ENCODE data around the gene CLEC4G.
"Not testable (repeated sequence)": the region's sequence is repeated elsewhere in the genome, so short reads cannot be mapped to it uniquely, and the experiment has no call there.

CLEC4G gene

GRCh38 chr19:7732045-7732444 lies at the start of gene CLEC4G:
CLEC4G (minus strand) TSS chr19:7732110; CDS start chr19:7732102, 8 bp downstream.
- Mint-ChIP-seq H3K27me3 (peaks cover 13 to 25% of the 10 kb centered on the region in 2 donors), H3K4me3 (peak within 1 kb of the TSS; percentile 52 to 54), H3K4me1 (peaks cover 28 to 57% of the 10 kb centered on the region in 2 donors), H3K9me3 (peaks cover 4 to 5% of the 10 kb centered on the region in 2 donors), H3K27ac (no peak within 1 kb of the TSS), H3K36me3 (peaks cover 14 to 19% of the 10 kb centered on the region in 2 donors)
- DNase-seq, result no peak
- no peak for ATAC-seq (replicated peaks)

GRCh38 chr19:7781157-7781556 lies 49.2 kb upstream of the CLEC4G start:
- peaks cover 13 to 15% of the 10 kb centered on the region in 2 donors for H3K27me3 Mint-ChIP-seq
- H3K9me3 Mint-ChIP-seq, result peaks cover 0 to 5% of the 10 kb centered on the region in 2 donors
- H3K27ac Mint-ChIP-seq, result no peak overlapping the region
- H3K36me3 Mint-ChIP-seq, result peaks cover 0 to 4% of the 10 kb centered on the region in 2 donors
- H3K4me1 Mint-ChIP-seq, result peaks cover 7 to 21% of the 10 kb centered on the region in 2 donors
- DNase-seq (no peak), ATAC-seq (replicated peaks) (no peak)
- H3K4me3 Mint-ChIP-seq, result no peak overlapping the region

- Mint-ChIP-seq H3K9me3 (peaks cover 0 to under 1% of the 10 kb centered on the region in 2 donors), H3K4me1 (peaks cover 7 to 21% of the 10 kb centered on the region in 2 donors), H3K27ac (no peak overlapping the region), H3K4me3 (no peak overlapping the region), H3K27me3 (peaks cover 10 to 13% of the 10 kb centered on the region in 2 donors), H3K36me3 (no peaks in the 10 kb centered on the region)
- ATAC-seq (replicated peaks) (no peak), DNase-seq (no peak)
Measured at GRCh38 chr19:7779631-7780486, 47.9 kb upstream of the CLEC4G start.

- Mint-ChIP-seq H3K36me3 (no peaks in the 10 kb centered on the region), H3K4me3 (no peak overlapping the region), H3K27ac (peak overlapping the region; percentile 81), H3K4me1 (peaks cover 9 to 19% of the 10 kb centered on the region in 2 donors), H3K27me3 (peaks cover 0 to 4% of the 10 kb centered on the region in 2 donors), H3K9me3 (no peaks in the 10 kb centered on the region)
- peak; percentile 74 to 75 for ATAC-seq (replicated peaks)
- no peak for DNase-seq
Measured at GRCh38 chr19:7778081-7778480, 46.2 kb upstream of the CLEC4G start.

GRCh38 chr19:7775761-7776160 lies 43.9 kb upstream of the CLEC4G start:
- no peaks in the 10 kb centered on the region for H3K27me3 Mint-ChIP-seq
- H3K27ac Mint-ChIP-seq, result no peak overlapping the region

GRCh38 chr19:7773841-7774240 lies 41.9 kb upstream of the CLEC4G start:
- Mint-ChIP-seq H3K9me3 (no peaks in the 10 kb centered on the region), H3K4me3 (no peak overlapping the region), H3K27me3 (peaks cover 7 to 8% of the 10 kb centered on the region in 2 donors), H3K27ac (no peak overlapping the region), H3K36me3 (peaks cover 0 to 3% of the 10 kb centered on the region in 2 donors), H3K4me1 (peaks cover 23 to 33% of the 10 kb centered on the region in 2 donors)
- DNase-seq (no peak), ATAC-seq (replicated peaks) (no peak)

More at GRCh38 chr19:7775761-7776160, 43.9 kb upstream of the CLEC4G start:
- H3K36me3 Mint-ChIP-seq, result no peaks in the 10 kb centered on the region
- peaks cover 23 to 38% of the 10 kb centered on the region in 2 donors for H3K4me1 Mint-ChIP-seq
- DNase-seq, result no peak
- H3K9me3 Mint-ChIP-seq, result no peaks in the 10 kb centered on the region
- no peak for ATAC-seq (replicated peaks)
- no peak overlapping the region for H3K4me3 Mint-ChIP-seq

- peaks cover 0 to 3% of the 10 kb centered on the region in 2 donors for H3K36me3 Mint-ChIP-seq
- peak overlapping the region in 1 of 2 donors; percentile 18 for H3K4me3 Mint-ChIP-seq
- peak; percentile 94 to 97 for ATAC-seq (replicated peaks)
- no peaks in the 10 kb centered on the region for H3K9me3 Mint-ChIP-seq
- peaks cover 7 to 8% of the 10 kb centered on the region in 2 donors for H3K27me3 Mint-ChIP-seq
- peaks cover 18 to 26% of the 10 kb centered on the region in 2 donors for H3K4me1 Mint-ChIP-seq
- H3K27ac Mint-ChIP-seq, result peak overlapping the region; percentile 83
- no peak for DNase-seq
Measured at GRCh38 chr19:7772752-7773291, 40.9 kb upstream of the CLEC4G start.

GRCh38 chr19:7771072-7771471 lies 39.2 kb upstream of the CLEC4G start:
- Mint-ChIP-seq H3K27me3 (peaks cover 8 to 13% of the 10 kb centered on the region in 2 donors), H3K4me1 (peaks cover 20 to 23% of the 10 kb centered on the region in 2 donors), H3K9me3 (no peaks in the 10 kb centered on the region), H3K27ac (no peak overlapping the region), H3K36me3 (peaks cover 0 to 6% of the 10 kb centered on the region in 2 donors), H3K4me3 (no peak overlapping the region)
- DNase-seq (no peak), ATAC-seq (replicated peaks) (no peak)

- peaks cover 13% of the 10 kb centered on the region in 2 donors for H3K27me3 Mint-ChIP-seq
- no peaks in the 10 kb centered on the region for H3K9me3 Mint-ChIP-seq
- peaks cover 0 to 6% of the 10 kb centered on the region in 2 donors for H3K36me3 Mint-ChIP-seq
- H3K27ac Mint-ChIP-seq, result peak overlapping the region; percentile 33
- peaks cover 21 to 32% of the 10 kb centered on the region in 2 donors for H3K4me1 Mint-ChIP-seq
- no peak for ATAC-seq (replicated peaks)
- no peak overlapping the region for H3K4me3 Mint-ChIP-seq
- no peak for DNase-seq
Measured at GRCh38 chr19:7769171-7769570, 37.3 kb upstream of the CLEC4G start.

- H3K27me3 Mint-ChIP-seq, result peaks cover 19 to 23% of the 10 kb centered on the region in 2 donors
- DNase-seq (no peak), ATAC-seq (replicated peaks) (no peak)
- H3K4me1 Mint-ChIP-seq, result peaks cover 25 to 39% of the 10 kb centered on the region in 2 donors
- H3K9me3 Mint-ChIP-seq, result no peaks in the 10 kb centered on the region
- peaks cover 6% of the 10 kb centered on the region in 2 donors for H3K36me3 Mint-ChIP-seq
- no peak overlapping the region for H3K27ac Mint-ChIP-seq
- H3K4me3 Mint-ChIP-seq, result no peak overlapping the region
Measured at GRCh38 chr19:7767487-7767886, 35.6 kb upstream of the CLEC4G start.

GRCh38 chr19:7766535-7766934 lies 34.6 kb upstream of the CLEC4G start:
- DNase-seq, result no peak
- Mint-ChIP-seq H3K4me3 (no peak overlapping the region), H3K4me1 (peaks cover 19 to 33% of the 10 kb centered on the region in 2 donors), H3K36me3 (peaks cover 6% of the 10 kb centered on the region in 2 donors), H3K27me3 (peaks cover 19 to 23% of the 10 kb centered on the region in 2 donors), H3K9me3 (no peaks in the 10 kb centered on the region), H3K27ac (no peak overlapping the region)
- ATAC-seq (replicated peaks), result no peak

- peaks cover 19 to 22% of the 10 kb centered on the region in 2 donors for H3K27me3 Mint-ChIP-seq
- DNase-seq, H3K4me3 Mint-ChIP-seq: not testable (repeated sequence)
Measured at GRCh38 chr19:7765043-7765442, 33.1 kb upstream of the CLEC4G start.

GRCh38 chr19:7764157-7764556 lies 32.2 kb upstream of the CLEC4G start:
- not testable (repeated sequence) for H3K9me3 Mint-ChIP-seq; DNase-seq; H3K4me3 Mint-ChIP-seq; ATAC-seq (replicated peaks); H3K27ac Mint-ChIP-seq
- H3K36me3 Mint-ChIP-seq, result peaks cover 5 to 13% of the 10 kb centered on the region in 2 donors
- H3K4me1 Mint-ChIP-seq, result peaks cover 16 to 27% of the 10 kb centered on the region in 2 donors
- peaks cover 11 to 15% of the 10 kb centered on the region in 2 donors for H3K27me3 Mint-ChIP-seq

More at GRCh38 chr19:7765043-7765442, 33.1 kb upstream of the CLEC4G start:
- H3K9me3 Mint-ChIP-seq; H3K36me3 Mint-ChIP-seq; ATAC-seq (replicated peaks); H3K27ac Mint-ChIP-seq: not testable (repeated sequence)
- peaks cover 16 to 27% of the 10 kb centered on the region in 2 donors for H3K4me1 Mint-ChIP-seq

- DNase-seq (no peak), ATAC-seq (replicated peaks) (no peak)
- Mint-ChIP-seq H3K9me3 (peaks cover 0 to 7% of the 10 kb centered on the region in 2 donors), H3K4me3 (peak overlapping the region in 1 of 2 donors; percentile 15), H3K36me3 (peaks cover 6 to 15% of the 10 kb centered on the region in 2 donors), H3K4me1 (peaks cover 16 to 27% of the 10 kb centered on the region in 2 donors), H3K27ac (peak overlapping the region; percentile 31), H3K27me3 (peaks cover 11 to 15% of the 10 kb centered on the region in 2 donors)
Measured at GRCh38 chr19:7763696-7764095, 31.8 kb upstream of the CLEC4G start.

Measured in stimulated activated naive B cell treated with anti-CD40 and anti-IgM and Interleukin-4, amounts not matched to agents 10 μg/mL and 1 μg/mL and 100 μg/mL, for 72 hours (primary cell).